ENCODE measurements around the gene ACVR1C.

The ACVR1C gene

DNA sequence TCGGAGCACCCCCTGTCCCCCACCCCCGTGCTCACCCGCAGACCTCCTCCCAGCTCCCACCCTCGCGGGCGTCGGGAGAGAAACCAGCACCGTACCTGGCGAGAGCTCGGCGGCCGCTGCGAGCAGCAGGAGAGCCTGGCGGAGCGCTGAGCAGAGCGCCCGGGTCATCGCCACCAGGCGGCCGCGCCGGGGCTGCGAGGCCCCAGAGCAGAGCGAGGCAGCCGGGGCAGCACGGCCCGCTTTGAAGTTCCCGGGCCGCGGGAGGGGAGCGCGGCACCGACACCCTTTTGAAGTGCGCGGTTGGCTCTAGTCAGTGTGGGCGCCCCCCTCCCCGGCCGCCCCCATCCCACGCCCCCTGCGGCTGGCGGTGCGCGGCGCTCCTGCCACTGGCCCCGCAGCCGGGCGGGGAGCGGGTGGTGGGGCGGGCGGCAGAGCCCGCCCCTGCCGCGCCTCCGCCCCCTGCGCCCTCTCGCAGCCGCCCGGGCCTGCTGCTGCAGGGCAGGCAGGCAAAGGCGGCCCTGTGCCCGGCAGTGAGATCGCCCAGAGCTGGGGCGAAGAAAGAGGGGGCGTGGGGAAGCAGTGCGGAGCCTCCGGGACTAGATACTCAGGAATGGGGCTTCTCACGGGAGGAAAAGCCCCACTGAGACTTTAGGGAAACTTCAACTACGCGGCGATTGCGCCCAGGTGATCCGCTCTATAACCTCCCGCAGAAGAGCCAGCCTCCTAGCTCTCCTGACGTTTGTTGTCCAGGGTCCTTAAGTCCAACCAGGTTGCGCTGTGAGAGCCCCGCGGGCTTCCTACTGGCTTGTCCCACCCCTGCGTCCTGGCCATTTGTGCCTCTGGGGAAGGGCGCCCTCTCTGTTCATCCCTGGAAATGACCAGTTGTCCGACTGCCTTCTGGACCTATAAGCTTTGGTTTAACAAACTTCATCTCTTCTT is at the start of gene ACVR1C:
ACVR1C (minus strand) TSS at position 388 of the 939 bp plus-strand sequence; CDS start at position 168, 220 bp downstream.
- peak; percentile 52 to 65 (median 58) for DNase-seq

DNA sequence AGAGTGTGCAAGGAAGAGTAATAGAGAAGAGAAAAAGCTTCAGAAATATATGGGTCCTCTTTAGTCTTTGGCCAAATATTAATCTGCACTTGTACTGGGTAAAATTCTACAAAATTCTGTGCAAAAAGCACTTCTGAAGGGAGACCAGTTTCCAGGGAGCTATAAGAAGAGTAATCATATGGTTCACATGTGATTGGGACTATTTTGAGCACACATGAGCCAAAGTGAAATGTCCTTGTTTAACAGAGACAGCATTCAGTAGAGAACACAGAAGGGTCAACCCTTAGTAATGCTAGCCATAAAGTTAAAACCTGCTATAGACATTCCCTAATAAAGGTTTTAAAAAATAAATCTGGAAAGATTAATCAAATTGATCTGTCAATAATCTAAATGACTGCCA is 49.3 kb upstream of the ACVR1C start:
- no peak for DNase-seq

DNA sequence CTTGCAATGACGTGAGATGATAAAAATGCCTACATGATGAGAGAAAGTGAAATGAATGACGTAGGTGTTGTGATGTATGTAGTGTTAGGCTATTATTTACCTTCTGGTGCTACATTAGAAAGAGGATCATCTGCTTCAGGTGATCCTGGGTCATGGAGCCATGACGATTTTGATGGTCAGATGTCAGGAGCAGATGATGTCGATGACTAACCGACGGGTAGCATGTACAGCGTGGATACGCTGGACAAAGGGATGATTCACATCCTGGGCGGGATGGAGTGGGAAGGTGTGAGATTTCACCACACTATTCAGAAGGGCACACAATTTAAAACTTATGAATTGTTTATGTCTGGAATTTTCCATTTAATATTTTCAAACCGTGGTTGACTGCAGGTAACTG is 43.5 kb upstream of the ACVR1C start:
- no peak for DNase-seq

DNA sequence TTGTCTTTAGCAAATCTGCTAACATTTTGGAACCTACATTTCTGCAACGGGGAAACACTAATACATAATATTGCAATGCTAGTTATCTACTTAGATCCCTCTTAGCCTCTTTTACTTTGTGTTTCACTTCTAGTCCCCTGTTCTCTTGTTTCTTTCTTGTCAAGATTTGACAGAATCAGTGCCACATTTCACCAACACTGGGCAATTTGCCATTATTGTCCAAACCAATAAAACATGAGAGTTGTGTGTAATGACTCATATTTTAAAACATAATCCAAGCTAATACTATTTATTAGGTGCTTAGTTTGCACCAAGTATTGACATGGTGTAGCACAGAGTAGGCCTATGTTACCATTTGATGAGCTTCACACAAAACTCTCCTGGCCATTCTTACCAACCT is 33.7 kb upstream of the ACVR1C start:
- DNase-seq = no peak

DNA sequence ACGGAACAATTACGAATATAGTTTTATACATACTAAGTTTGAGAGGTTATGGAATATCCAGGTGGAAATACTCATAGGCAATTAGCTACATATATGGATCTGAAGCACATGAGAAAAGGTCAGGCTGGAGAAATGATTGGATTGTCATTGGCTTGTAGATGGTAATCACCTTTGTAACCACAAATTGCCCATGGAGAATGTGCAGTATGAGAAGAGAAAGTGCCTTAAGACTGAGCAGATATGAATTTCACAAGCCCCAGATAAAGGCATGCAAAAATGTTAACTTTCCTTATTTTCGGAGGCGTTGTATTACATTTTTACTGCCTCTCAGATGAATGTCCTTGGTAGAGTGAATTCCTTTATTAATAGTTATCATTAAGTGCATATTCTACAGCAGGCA is 33.1 kb upstream of the ACVR1C start:
- no peak for DNase-seq

DNA sequence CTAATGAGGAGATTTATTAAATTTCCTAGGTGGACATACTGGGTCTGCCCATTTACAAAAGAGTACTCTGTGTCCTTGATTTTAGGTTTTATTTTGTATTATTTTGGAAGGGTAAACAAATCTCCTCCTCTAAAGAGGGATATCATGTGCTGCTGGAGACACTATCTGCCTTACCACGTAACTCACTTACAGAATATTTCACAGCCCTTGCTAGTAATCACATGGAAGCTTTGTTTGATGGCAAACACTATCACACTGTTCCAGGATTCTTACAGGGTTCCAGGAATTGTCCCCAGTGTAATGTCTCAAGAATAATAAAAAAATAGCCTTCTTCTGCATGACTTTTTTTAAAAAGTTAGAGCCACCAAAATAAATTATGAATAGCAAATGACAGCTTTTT is 29.2 kb upstream of the ACVR1C start:
- DNase-seq = no peak

DNA sequence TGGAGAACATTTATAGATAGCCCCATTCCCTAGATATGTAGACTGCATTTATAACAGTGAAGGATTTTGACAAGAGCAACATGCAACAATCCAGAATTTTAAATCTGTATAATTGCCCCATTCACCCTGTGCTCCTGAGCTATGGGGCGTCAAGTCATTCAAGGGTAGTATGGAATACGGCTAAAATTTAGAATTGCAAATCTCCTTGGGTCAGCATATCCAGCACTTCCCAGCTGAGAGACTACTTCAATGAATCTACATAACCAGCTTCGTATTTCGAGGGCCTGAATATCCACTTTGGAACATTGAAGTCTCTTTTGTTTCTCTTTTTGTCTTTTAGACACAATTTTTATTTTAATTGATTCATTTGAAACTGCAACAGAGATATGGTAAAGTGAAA is 28.4 kb upstream of the ACVR1C start:
- no peak for DNase-seq

DNA sequence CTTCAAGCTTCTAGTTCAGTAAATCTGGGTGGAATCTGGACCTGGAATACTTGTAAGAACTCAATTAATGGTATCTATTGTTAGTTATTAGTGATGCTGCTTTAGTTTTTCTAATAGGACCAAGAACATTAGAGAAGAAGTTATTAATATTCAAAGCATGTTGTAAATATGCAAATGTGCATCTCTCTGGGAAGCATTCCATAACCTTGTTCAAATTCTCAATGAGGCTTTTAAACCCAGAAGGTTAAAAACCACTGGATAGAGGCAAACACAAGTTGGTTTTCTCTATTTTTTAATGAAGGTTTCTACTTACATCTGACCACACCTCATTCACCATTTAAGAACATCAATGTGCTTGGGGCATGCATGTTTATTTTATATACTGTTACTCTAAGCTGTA is 16.1 kb upstream of the ACVR1C start:
- no peak for DNase-seq

DNA sequence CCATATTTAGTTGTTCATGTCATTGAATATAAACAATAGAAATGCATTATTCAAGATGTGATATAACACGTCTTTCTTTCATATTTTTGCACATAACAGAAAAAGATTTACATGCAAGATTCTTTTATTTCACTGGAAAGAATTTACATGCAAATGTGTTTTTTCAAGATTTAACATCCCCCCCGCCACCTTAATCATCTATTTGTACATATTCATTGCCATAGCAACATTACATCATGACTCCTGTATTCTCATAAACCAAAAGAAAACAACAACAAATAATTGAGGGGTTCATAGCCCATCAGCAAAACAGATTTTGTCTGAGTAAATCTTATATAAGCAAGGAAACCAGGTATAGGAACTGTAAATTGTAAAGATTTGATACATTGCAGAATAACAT is 3.2 kb upstream of the ACVR1C start:
- DNase-seq = no peak

DNA sequence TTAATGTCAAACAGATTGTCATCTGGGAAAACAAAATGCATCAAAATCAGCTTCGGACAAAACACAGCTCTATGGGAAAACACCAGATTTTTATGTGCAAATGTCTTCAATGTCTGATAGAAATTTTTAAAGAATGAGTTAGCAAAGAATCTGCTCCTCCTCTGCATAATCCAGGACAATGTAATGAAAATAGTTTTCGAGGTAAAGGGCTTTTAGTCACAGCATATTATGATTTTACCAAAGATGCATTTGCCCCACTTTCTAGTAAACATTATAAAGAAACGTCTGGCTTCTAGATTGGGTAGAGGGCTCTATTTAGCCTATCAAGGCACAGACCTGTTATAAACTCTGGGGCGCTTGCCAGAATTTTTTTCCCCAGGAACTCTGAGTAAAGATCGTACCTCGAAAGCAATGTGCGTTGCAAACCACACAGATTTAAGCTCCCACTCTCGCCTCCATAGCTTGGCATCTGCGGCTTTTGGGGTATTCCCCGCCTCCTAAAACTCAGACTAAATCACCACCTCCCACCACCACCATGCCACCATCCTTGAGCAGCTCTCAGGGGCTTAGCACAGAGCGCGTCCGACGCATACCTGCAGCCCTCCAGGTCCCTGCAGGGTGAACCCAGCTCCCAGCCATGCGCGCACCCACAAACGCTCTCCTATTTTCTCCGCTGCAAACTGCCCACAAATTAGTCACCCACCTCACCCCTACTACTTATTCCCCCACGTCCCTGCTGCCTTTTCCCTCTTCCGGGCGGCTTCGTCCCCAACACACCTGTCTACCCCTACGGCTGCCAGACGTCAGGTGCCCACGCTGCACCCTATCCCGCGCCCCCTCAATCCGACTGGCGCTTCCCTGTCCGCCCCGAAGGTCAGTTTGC is 829 bp downstream of the ACVR1C start:
- peak in 2 of 3 experiments; percentile 16 to 17 for DNase-seq

DNA sequence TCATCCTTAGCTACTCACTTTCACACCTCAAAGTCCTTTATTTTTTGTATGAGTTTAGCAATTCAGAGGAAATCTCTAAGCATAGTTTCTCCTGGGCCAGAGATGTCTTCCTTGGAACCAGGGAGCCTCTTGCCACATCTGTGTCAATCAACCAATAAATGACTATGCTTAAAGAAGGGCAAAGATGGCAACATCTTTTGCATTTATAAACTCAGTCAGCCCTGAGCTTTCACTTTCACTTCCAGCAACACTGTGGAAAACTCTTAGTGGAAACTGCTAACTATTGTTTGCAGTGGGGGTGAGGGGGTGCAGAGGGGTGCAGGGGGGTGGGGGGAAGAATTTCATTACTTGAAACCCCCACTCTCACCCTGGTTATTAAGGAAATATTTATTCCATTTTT is 3.4 kb downstream of the ACVR1C start:
- DNase-seq = no peak

DNA sequence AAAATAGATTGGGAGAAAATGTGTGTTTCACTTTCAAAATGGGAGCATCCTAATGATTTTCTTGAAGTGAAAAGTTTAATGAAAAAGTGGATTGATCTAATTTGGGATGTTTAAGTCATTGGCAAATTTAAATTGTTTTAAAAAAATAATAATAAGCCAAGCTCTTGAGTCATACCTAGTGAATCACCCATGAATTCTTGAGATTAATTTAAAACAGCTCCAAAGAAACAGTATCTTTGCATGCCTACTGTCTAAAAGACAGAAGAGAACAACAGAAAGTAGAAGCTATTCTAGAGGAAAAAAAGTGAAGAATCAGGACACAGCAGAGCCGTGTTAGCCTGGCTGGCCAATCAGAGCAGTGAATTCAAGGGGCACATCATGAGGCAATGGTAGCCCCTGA is 7.7 kb downstream of the ACVR1C start:
- no peak for DNase-seq

DNA sequence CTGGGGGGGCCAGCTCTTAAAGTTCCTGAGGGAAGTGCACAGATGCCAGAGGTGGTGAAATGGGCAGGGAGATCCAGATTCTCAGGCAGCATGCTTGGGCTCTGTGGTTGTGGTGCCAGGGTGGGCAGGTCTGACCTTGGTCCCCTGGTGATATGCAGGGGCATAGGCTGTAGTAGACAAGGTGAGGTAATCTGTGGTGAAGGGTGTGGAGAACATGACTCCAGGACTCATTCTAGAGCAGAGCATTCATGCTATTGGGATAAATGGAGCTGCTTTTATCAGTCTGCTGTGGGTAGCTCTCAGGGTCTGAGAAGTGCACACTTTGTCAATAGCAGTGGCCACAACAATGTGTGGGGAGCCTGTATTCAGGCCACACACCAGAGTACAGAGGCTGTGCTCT is 16.9 kb downstream of the ACVR1C start:
- no peak for DNase-seq

DNA sequence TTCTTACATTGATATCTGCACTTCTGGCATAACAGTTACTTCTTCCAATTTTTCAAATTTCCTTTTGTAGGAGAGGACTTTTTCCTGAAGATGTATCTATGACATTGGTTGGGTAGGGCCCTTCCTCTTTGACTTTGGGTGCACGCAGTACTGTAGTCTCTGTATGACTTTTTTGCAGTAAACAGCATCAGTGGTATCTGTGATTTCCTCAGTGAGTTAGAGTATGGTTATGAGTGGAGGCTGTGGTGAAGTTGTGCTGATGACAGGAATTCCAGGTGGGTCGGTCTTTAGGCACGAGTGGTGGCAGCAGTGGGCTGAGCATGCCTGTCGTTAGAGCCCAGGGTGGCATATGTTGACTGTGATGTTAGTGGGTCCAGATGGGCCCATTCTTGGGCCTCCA is 17.6 kb downstream of the ACVR1C start:
- DNase-seq = no peak

DNA sequence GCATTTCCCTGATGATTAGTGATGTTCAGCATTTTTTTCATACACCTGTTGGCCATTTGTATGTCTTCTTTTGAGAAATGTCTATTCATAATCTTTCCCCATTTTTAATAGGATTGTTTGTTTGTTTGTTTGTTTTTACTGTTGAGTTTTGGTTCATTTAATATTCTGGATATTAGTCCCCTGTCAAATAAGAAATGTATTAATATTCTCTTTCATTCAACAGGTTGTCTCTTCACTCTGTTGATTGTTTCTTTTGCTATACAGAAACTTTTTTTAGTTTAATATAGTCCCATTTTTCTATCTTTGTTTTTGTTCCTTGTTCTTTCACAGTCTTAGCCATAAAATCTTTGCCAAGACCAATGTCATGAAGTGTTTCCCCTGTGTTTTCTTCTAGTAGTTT is 22.1 kb downstream of the ACVR1C start:
- no peak for DNase-seq

DNA sequence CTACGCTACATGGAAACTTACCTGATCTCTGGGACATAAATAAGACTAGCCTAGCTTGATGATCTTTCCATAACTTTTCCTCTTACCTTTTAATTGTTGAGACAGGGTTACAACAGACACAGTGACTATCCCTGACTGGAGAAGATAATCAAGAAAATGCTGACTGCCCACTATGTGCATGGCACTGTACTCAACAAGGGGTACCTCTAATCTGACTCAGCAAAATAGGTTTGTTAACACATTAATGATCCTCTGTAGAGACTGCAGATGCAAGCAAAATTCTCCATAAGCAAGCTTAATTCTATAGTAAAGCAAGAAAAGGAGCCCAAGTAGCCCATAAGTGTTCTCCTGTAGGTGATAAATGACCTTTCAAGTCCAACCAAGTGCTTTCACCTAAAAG is 25.5 kb downstream of the ACVR1C start:
- DNase-seq = peak in 2 of 3 experiments; percentile 1 to 44

DNA sequence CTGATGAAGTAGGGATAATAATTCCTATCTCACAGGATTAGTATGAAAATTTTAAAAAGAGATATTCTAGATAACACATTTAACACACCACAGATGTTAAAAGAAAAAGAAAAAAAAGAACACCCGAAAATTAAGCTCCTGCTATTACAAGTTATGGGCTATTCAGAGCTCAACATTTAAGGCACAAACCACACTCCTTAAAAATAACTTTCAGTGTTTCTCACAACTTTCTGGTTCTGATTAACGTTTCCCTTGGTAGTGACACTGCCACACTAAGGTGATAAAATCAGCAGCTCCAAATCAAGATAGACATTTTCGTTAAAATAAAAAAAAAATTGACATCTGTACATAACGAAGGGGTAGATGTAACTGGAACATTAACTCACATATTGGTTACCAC is 26.9 kb downstream of the ACVR1C start:
- DNase-seq = no peak

DNA sequence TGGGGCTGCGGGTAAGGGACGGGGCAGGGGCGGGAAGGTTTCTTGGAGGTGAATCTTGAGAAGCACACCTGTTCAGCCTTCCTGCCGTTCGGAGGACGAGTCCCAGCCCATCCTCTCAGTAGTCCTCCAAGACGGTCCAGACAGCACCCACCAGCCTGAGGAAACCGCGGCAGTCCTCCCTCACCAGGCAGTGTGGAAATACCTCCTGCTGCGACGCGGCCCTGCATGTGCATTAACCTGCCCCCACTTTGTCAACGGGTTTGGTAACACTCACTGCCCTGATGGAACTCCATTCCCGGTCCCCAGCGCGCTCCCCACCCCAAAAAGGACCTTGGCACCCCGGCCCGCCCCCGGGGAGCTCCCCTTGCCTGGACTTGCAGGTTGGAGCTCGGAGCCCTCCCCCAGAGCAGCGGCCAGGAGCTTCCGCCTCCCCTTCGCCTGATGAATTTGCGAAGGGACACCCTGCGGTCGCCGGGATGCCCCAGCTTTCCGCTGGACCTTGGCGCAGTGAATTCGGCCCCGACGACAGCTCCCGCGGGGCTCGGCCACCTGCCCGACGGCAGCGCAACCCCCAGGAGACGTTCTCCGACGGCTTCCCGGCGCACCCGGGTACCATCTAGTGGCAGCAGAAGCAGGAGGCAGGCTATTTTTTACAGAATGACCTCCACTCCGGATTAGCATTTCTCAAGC is 31.5 kb downstream of the ACVR1C start:
- no peak for DNase-seq

DNA sequence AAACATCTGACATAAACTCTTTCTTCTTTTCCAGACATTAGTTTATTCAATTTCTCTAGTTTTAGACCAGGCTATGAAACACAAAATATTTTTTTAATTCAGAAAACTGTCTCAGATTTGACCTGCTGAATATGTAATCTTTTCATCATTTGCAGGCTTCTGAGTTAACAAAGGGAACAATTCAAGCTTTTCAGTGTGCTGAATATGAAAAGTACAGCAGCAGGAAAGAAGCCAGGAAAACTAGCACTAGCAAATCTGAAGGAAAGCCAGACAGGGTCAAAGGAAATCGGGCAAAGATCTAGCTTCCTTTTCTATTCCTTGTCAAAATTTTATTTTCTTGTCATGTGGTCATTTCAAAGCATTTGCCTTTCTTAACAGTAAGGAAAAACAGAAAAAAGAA is 35.3 kb downstream of the ACVR1C start:
- DNase-seq = no peak

DNA sequence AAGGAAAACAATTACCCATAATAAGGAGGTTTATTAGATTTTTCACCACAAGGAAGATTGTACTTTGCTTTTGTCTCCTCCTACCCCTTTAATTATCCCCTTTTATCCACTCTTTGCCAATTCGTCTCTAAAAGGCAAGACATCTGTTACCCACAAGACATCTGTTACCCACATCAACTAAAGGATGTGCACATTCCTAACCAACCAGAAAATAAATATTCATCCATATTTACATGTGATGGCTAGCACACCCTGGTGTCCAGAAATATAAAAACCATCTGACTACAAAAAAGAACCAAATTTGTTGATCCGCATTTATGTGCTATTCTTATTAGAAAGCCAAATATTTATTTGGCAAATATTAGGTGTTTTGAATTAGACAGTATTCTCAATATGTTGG is 35.7 kb downstream of the ACVR1C start:
- DNase-seq = peak in 1 of 3 experiments; percentile 4

DNA sequence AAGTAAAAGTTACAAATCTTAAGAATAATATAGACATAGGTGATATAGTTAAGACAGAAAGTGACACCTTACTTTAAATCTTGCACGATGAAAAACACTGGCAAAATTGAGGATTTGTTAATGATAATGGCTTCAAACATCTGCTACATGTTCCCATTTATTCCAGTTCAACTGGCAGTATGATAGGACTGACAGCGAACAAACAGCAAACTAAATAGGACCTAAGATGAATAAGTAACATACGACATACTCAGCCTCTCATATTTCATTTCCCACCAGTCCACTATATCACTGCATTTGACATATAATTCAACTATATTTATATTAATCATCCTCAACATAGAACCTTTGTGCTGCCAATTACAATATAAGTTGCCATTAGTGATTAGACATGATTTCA is 36.3 kb downstream of the ACVR1C start:
- DNase-seq = peak in 1 of 3 experiments; percentile 4

DNA sequence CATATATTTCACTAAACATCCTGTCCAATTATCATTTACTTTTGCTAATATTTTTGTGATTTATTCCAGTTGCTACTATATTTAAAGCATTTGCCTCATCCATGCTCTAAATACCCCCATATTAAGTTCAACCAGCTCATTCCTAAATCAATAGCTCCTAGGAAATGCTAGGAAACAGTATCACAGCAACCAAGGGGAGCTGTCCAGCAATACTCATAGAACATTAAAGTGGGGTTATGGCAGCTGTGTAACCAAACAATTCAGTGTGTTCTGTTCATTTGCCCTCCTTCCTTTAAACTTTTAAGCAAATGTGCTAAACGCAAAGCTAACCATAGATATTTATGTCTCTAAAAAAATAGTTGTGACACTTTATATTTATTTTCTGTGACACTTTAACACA is 41.1 kb downstream of the ACVR1C start:
- DNase-seq = peak in 2 of 3 experiments; percentile 15 to 53

DNA sequence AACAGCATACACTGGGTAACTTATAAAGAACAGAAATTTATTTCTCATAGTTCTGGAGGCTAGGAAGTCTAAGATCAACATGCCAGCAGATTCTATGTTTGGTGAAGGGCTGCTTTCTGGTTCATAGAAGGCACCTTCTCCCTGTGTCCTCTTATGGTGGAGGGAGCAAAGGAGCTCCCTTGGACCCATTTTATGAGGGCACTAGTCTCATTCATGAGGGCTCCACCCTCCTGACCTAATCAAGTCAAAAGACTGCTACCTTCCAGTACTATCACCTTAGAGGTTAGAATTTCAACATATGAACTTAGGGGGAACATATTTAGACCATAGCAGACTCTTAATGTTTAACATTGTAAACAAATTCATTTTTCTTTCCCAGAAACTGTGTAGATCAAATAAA is 54.5 kb downstream of the ACVR1C start:
- no peak for DNase-seq
